ENCODE measurements around the gene GDA.

Gene GDA

GRCh38 chr9:72156586-72156985 is 7.3 kb downstream of the GDA start:
- no peak overlapping the region for H3K27ac ChIP-seq (ENCODE audit: poor library complexity, severe bottlenecking)

DNA sequence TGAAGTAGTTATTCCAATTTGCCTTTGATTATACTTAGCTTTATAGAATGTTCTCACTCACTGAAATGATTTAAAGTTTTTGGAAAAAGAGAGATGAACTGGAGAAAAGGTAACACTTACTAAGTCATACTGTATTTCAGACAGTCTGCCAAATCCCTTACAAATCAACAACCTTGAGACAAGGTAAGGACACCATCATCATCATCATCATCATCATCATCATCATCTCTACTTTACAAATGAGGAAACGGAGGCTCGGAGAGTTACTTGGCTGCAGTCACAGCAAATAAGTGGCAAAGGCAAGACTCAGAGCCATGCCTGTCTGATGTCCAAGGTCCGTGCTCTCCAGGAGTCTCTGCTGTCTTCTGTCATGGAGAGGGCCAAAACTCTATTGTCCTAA is 9.4 kb downstream of the GDA start:
- Histone ChIP-seq H3K4me1 (ENCODE audit: insufficient read depth, poor library complexity, severe bottlenecking) (peaks cover 6% of the 10 kb centered on the region), H3K9me3 (ENCODE audit: severe bottlenecking) (no peaks in the 10 kb centered on the region), H3K36me3 (ENCODE audit: low read depth) (no peaks in the 10 kb centered on the region), H3K27ac (ENCODE audit: poor library complexity, severe bottlenecking) (no peak overlapping the region), H3K4me3 (ENCODE audit: severe bottlenecking) (no peak overlapping the region), H3K27me3 (ENCODE audit: insufficient read depth, poor library complexity, severe bottlenecking) (no peaks in the 10 kb centered on the region)
- ATAC-seq (ENCODE audit: low read depth), result no peak
- no peak for DNase-seq (ENCODE audit: low spot score)
- TF ChIP-seq, protein P1, sequence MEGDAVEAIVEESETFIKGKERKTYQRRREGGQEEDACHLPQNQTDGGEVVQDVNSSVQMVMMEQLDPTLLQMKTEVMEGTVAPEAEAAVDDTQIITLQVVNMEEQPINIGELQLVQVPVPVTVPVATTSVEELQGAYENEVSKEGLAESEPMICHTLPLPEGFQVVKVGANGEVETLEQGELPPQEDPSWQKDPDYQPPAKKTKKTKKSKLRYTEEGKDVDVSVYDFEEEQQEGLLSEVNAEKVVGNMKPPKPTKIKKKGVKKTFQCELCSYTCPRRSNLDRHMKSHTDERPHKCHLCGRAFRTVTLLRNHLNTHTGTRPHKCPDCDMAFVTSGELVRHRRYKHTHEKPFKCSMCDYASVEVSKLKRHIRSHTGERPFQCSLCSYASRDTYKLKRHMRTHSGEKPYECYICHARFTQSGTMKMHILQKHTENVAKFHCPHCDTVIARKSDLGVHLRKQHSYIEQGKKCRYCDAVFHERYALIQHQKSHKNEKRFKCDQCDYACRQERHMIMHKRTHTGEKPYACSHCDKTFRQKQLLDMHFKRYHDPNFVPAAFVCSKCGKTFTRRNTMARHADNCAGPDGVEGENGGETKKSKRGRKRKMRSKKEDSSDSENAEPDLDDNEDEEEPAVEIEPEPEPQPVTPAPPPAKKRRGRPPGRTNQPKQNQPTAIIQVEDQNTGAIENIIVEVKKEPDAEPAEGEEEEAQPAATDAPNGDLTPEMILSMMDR (IDR thresholded peaks at IDR 0.05; ENCODE audit: poor library complexity, severe bottlenecking), result no peak

More at GRCh38 chr9:72156586-72156985, 7.3 kb downstream of the GDA start:
- peaks cover 6% of the 10 kb centered on the region for H3K4me1 ChIP-seq (ENCODE audit: insufficient read depth, poor library complexity, severe bottlenecking)
- TF ChIP-seq, protein P1 (IDR thresholded peaks at IDR 0.05; ENCODE audit: poor library complexity, severe bottlenecking), result no peak
- no peaks in the 10 kb centered on the region for H3K9me3 ChIP-seq (ENCODE audit: severe bottlenecking)
- H3K36me3 ChIP-seq (ENCODE audit: low read depth), result no peaks in the 10 kb centered on the region
- ATAC-seq (ENCODE audit: low read depth) (no peak; the same call in 2 of the 3 replicates), DNase-seq (ENCODE audit: low spot score) (no peak)
- H3K4me3 ChIP-seq (ENCODE audit: severe bottlenecking), result no peak overlapping the region
- H3K27me3 ChIP-seq (ENCODE audit: insufficient read depth, poor library complexity, severe bottlenecking), result no peaks in the 10 kb centered on the region

DNA sequence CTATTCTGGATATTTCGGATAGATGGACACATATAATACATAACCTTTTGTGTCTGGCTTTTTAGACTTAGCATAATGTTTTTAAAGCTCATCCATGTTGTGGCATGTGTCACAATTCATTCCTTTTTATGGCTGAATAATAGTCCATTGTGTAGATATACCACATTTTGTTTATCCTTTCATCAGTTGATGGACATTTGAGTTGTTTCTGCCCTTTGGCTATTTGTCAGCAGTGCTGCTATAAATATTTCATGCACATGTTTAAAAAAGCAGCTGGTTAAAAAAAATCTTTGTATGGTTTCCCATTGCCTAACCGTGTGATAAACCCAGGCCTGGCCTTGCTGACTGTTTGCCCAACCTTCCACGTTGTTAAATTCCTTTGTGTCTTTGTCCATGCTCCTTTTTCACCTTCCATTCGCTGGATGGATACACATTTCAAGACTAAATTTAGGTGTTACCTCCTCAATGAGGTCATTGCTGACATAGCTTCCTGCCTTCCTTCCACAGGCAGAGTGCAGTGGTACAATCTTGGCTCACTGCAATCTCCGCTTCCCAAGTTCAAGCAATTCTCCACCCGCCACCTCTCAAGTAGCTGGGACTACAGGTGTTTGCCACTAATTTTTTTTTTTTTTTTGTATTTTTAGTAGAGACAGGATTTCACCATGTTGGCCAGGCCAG is 11.3 kb downstream of the GDA start:
- ATAC-seq (ENCODE audit: low read depth) (no peak), DNase-seq (ENCODE audit: low spot score) (no peak)
- Histone ChIP-seq H3K4me1 (ENCODE audit: insufficient read depth, poor library complexity, severe bottlenecking) (no peaks in the 10 kb centered on the region), H3K27ac (ENCODE audit: poor library complexity, severe bottlenecking) (no peak overlapping the region), H3K4me3 (ENCODE audit: severe bottlenecking) (no peak overlapping the region), H3K36me3 (ENCODE audit: low read depth) (no peaks in the 10 kb centered on the region), H3K27me3 (ENCODE audit: insufficient read depth, poor library complexity, severe bottlenecking) (no peaks in the 10 kb centered on the region), H3K9me3 (ENCODE audit: severe bottlenecking) (no peaks in the 10 kb centered on the region)
- TF ChIP-seq, protein P1 (IDR thresholded peaks at IDR 0.05; ENCODE audit: poor library complexity, severe bottlenecking), result no peak

GRCh38 chr9:72165326-72165725 is 16.1 kb downstream of the GDA start:
- Histone ChIP-seq H3K4me1 (ENCODE audit: insufficient read depth, poor library complexity, severe bottlenecking) (no peaks in the 10 kb centered on the region), H3K27me3 (ENCODE audit: insufficient read depth, poor library complexity, severe bottlenecking) (no peaks in the 10 kb centered on the region), H3K9me3 (ENCODE audit: severe bottlenecking) (no peaks in the 10 kb centered on the region), H3K36me3 (ENCODE audit: low read depth) (no peaks in the 10 kb centered on the region), H3K4me3 (ENCODE audit: severe bottlenecking) (no peak overlapping the region), H3K27ac (ENCODE audit: poor library complexity, severe bottlenecking) (no peak overlapping the region)
- DNase-seq (ENCODE audit: low spot score), result no peak
- TF ChIP-seq, protein P1 (IDR thresholded peaks at IDR 0.05; ENCODE audit: poor library complexity, severe bottlenecking), result no peak
- ATAC-seq (ENCODE audit: low read depth), result no peak

- TF ChIP-seq, protein P1 (IDR thresholded peaks at IDR 0.05; ENCODE audit: poor library complexity, severe bottlenecking), result no peak
- H3K27me3 ChIP-seq (ENCODE audit: insufficient read depth, poor library complexity, severe bottlenecking), result no peaks in the 10 kb centered on the region
- H3K4me3 ChIP-seq (ENCODE audit: severe bottlenecking), result no peak overlapping the region
- ATAC-seq (ENCODE audit: low read depth) (peak; percentile 60), DNase-seq (ENCODE audit: low spot score) (no peak)
- H3K9me3 ChIP-seq (ENCODE audit: severe bottlenecking), result no peaks in the 10 kb centered on the region
- no peaks in the 10 kb centered on the region for H3K36me3 ChIP-seq (ENCODE audit: low read depth)
- no peaks in the 10 kb centered on the region for H3K4me1 ChIP-seq (ENCODE audit: insufficient read depth, poor library complexity, severe bottlenecking)
- no peak overlapping the region for H3K27ac ChIP-seq (ENCODE audit: poor library complexity, severe bottlenecking)
These were observed 16.7 kb downstream of the GDA start for GRCh38 chr9:72165821-72166547.

All from RWPE2 (cell line).